LNCAP (cell line): ENCODE measurements around the gene PITX1.

Source experiments
- CTCF ChIP-seq: fragments of 450-650 bp; IDR thresholded peaks from 2 replicates; pipeline ENCODE4 v1.5.1; 2017; ENCODE audit warnings: mild to moderate bottlenecking

PITX1 gene

GRCh38 chr5:135029477-135030122, 4.4 kb downstream of the PITX1 start:
- no peak for TF ChIP-seq CTCF

- no peak for TF ChIP-seq CTCF
Measured at GRCh38 chr5:135028791-135029476, 5.1 kb downstream of the PITX1 start.

- TF ChIP-seq CTCF = no peak
Measured at GRCh38 chr5:135027697-135028615, 6.1 kb downstream of the PITX1 start.

- TF ChIP-seq CTCF = no peak
Measured at GRCh38 chr5:135027266-135027696, 6.7 kb downstream of the PITX1 start.

GRCh38 chr5:135026645-135027265, 7.3 kb downstream of the PITX1 start:
- TF ChIP-seq CTCF = no peak

- TF ChIP-seq CTCF = no peak
Measured at GRCh38 chr5:135025730-135026644, 8.0 kb downstream of the PITX1 start.
